Neural progenitor cell (in vitro differentiated cells): Measurements from ENCODE around the gene DTNB. TPM values are rescaled to one million over a fixed set of nuclear protein-coding genes. Genes with fewer than 3 reads are reported as not detected.

Source experiments
- DNase-seq: peaks from one replicate; pipeline ENCODE4 v3.0.0-alpha.2; 2016; ENCODE audit warnings: low spot score
- H2AFZ ChIP-seq: fragments of 200-600 bp; sonication (generic); replicated peaks from 2 replicates; pipeline ENCODE4 v1.6.1; 2016; ENCODE audit warnings: antibody characterized with exemption
- H3F3A ChIP-seq: fragments of 200-600 bp; sonication (generic); 2 replicates; pipeline ENCODE4 v1.6.1; 2016; ENCODE audit warnings: antibody characterized with exemption, low read depth
- H3K27ac ChIP-seq: fragments of 200-600 bp; sonication (generic); 2 replicates; pipeline ENCODE4 v1.5.1; 2016; ENCODE audit warnings: mild to moderate bottlenecking
- H3K27me3 ChIP-seq: fragments of 200-600 bp; sonication (generic); 2 replicates; pipeline ENCODE4 v1.6.1; 2016; ENCODE audit warnings: mild to moderate bottlenecking, moderate library complexity
- H3K36me3 ChIP-seq: fragments of 200-600 bp; sonication (generic); 2 replicates; pipeline ENCODE4 v1.5.1; 2016
- H3K4me1 ChIP-seq: fragments of 200-600 bp; sonication (generic); 2 replicates; pipeline ENCODE4 v1.6.1; 2016; ENCODE audit warnings: mixed run types
- H3K4me2 ChIP-seq: fragments of 200-600 bp; sonication (generic); 2 replicates; pipeline ENCODE4 v1.6.1; 2016
- H3K4me3 ChIP-seq: fragments of 200-600 bp; sonication (generic); 2 replicates; pipeline ENCODE4 v1.5.1; 2016
- H3K79me2 ChIP-seq: fragments of 200-600 bp; sonication (generic); 2 replicates; pipeline ENCODE4 v1.6.1; 2016; ENCODE audit warnings: low read depth
- H3K9ac ChIP-seq: fragments of 200-600 bp; sonication (generic); 2 replicates; pipeline ENCODE4 v1.6.1; 2016
- H3K9me3 ChIP-seq: fragments of 200-600 bp; sonication (generic); 2 replicates; pipeline ENCODE4 v1.5.1; 2016; ENCODE audit warnings: low read depth
- H4K20me1 ChIP-seq: fragments of 200-600 bp; sonication (generic); 2 replicates; pipeline ENCODE4 v1.6.1; 2016; ENCODE audit warnings: low read depth
- H3K27ac Mint-ChIP-seq: 3 replicates; pipeline ENCODE4 v1.8.0; 2021; ENCODE audit warnings: mixed read lengths
- H3K27me3 Mint-ChIP-seq: 2 replicates; pipeline ENCODE4 v1.8.0; 2022; ENCODE audit warnings: low read depth, mild to moderate bottlenecking, inconsistent platforms, moderate library complexity, mixed read lengths; ENCODE audit not compliant: insufficient read depth
- H3K36me3 Mint-ChIP-seq: 3 replicates; pipeline ENCODE4 v1.8.0; 2021; ENCODE audit warnings: mixed read lengths
- H3K4me1 Mint-ChIP-seq: 3 replicates; pipeline ENCODE4 v1.8.0; 2021; ENCODE audit warnings: mixed read lengths
- H3K4me3 Mint-ChIP-seq: 3 replicates; pipeline ENCODE4 v1.8.0; 2021; ENCODE audit warnings: mild to moderate bottlenecking, moderate library complexity, mixed read lengths
- H3K9me3 Mint-ChIP-seq: 3 replicates; pipeline ENCODE4 v1.8.0; 2020; ENCODE audit warnings: mixed read lengths
- EZH2 ChIP-seq: fragments of 200-600 bp; sonication (generic); IDR thresholded peaks from 2 replicates; pipeline ENCODE4 v1.6.1; 2017; ENCODE audit warnings: antibody characterized with exemption, mild to moderate bottlenecking, moderate library complexity
- EZH2phosphoT487 ChIP-seq: fragments of 200-600 bp; sonication (generic); IDR thresholded peaks from 2 replicates; pipeline ENCODE4 v1.6.1; 2017; ENCODE audit warnings: antibody characterized with exemption
- total RNA-seq: library from RNA; depleted of rRNA; stranded (reverse); fragments of >200 nt; gene quantifications from 2 replicates; pipeline ENCODE4 v1.2.3, GENCODE V29; 2015; ENCODE audit warnings: low replicate concordance
- TF ChIP-seq, protein P1 (sequence below): fragments of 200-600 bp; sonication (generic); IDR thresholded peaks from 2 replicates; pipeline ENCODE4 v1.5.1; 2017; ENCODE audit warnings: antibody characterized with exemption, mild to moderate bottlenecking

The DTNB gene
- total RNA-seq, 1 donor from 2014 or later: 27.1 TPM

DNA sequence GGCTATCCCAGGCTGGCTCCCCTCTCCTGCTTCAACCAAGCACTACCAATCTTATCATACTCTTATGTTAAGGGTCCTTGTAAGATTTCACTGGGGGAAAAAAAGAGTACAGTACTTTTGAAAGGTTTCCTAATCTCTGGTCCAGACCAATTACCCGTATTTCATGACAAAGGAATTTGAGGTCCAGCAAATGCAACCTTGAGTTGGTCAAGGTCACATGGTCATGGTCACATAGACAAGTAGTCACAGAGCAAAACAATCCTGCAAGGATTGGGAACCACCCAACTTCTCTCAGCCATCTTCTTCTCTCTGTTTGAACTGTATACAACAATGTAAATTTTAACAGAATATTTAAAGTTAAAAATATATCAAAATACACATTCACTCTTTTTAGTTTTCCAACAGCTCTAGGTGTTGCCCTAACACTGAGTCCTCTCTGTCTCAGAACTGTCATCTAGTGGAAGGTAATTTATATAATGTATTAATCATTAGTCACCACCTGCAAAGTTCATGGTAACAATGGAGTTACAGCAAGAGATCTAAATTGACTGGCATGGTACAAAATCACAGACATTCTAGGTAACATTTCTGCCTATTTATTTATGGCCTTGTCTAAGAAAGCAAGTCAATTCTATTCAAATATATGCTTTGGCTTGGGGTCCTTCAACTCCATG lies 21.5 kb downstream of the DTNB start:
- TF ChIP-seq, protein P1, sequence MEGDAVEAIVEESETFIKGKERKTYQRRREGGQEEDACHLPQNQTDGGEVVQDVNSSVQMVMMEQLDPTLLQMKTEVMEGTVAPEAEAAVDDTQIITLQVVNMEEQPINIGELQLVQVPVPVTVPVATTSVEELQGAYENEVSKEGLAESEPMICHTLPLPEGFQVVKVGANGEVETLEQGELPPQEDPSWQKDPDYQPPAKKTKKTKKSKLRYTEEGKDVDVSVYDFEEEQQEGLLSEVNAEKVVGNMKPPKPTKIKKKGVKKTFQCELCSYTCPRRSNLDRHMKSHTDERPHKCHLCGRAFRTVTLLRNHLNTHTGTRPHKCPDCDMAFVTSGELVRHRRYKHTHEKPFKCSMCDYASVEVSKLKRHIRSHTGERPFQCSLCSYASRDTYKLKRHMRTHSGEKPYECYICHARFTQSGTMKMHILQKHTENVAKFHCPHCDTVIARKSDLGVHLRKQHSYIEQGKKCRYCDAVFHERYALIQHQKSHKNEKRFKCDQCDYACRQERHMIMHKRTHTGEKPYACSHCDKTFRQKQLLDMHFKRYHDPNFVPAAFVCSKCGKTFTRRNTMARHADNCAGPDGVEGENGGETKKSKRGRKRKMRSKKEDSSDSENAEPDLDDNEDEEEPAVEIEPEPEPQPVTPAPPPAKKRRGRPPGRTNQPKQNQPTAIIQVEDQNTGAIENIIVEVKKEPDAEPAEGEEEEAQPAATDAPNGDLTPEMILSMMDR: no peak
- TF ChIP-seq EZH2 (no peak), EZH2phosphoT487 (no peak)
- Histone ChIP-seq H3K79me2 (peaks cover 33% of the 10 kb centered on the region), H3K27me3 (no peaks in the 10 kb centered on the region), H4K20me1 (peaks cover 14% of the 10 kb centered on the region), H3K36me3 (no peaks in the 10 kb centered on the region), H3K9ac (no peak overlapping the region), H3K4me3 (no peak overlapping the region), H3F3A (no peaks in the 10 kb centered on the region), H3K4me1 (no peaks in the 10 kb centered on the region), H3K27ac (no peak overlapping the region), H3K9me3 (no peaks in the 10 kb centered on the region), H2AFZ (no peak overlapping the region), H3K4me2 (no peak overlapping the region)
- H3K9me3 Mint-ChIP-seq: no peaks in the 10 kb centered on the region
- H3K27me3 Mint-ChIP-seq: no peaks in the 10 kb centered on the region
- no peak overlapping the region for H3K27ac Mint-ChIP-seq
- no peaks in the 10 kb centered on the region for H3K4me1 Mint-ChIP-seq
- H3K36me3 Mint-ChIP-seq: peaks cover 7% of the 10 kb centered on the region
- no peak overlapping the region for H3K4me3 Mint-ChIP-seq
- DNase-seq: no peak

DNA sequence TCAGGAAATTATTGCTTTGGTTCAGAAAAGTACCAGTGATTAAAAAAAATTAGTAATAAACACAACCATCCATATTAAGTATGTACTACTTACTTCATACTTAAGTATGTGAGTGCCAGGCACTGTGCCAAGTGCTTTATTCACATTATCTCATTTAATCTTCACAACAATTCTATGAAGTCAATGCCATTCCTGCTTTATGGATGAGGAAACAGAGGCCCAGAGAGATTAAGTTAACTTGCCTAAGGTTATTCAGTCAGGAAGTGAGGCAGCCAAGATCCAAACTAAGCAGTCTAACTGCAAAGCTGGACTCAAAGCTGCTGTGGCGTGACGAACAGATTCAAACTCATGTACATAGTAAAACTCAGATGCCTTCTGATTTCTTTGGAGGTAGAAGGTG lies 22.3 kb downstream of the DTNB start:
- Histone ChIP-seq H3K27ac (no peak overlapping the region), H3K9me3 (no peaks in the 10 kb centered on the region), H2AFZ (no peak overlapping the region), H3K36me3 (no peaks in the 10 kb centered on the region), H3K9ac (no peak overlapping the region), H4K20me1 (peaks cover 14% of the 10 kb centered on the region), H3K79me2 (peaks cover 25% of the 10 kb centered on the region), H3K27me3 (no peaks in the 10 kb centered on the region), H3K4me3 (no peak overlapping the region), H3K4me2 (no peak overlapping the region), H3K4me1 (no peaks in the 10 kb centered on the region), H3F3A (no peaks in the 10 kb centered on the region)
- H3K27ac Mint-ChIP-seq: no peak overlapping the region
- peaks cover 7% of the 10 kb centered on the region for H3K36me3 Mint-ChIP-seq
- no peak for DNase-seq
- no peaks in the 10 kb centered on the region for H3K27me3 Mint-ChIP-seq
- H3K4me3 Mint-ChIP-seq: no peak overlapping the region
- no peak for TF ChIP-seq EZH2phosphoT487
- TF ChIP-seq EZH2: no peak
- TF ChIP-seq, protein P1: no peak
- no peaks in the 10 kb centered on the region for H3K4me1 Mint-ChIP-seq
- H3K9me3 Mint-ChIP-seq: no peaks in the 10 kb centered on the region

DNA sequence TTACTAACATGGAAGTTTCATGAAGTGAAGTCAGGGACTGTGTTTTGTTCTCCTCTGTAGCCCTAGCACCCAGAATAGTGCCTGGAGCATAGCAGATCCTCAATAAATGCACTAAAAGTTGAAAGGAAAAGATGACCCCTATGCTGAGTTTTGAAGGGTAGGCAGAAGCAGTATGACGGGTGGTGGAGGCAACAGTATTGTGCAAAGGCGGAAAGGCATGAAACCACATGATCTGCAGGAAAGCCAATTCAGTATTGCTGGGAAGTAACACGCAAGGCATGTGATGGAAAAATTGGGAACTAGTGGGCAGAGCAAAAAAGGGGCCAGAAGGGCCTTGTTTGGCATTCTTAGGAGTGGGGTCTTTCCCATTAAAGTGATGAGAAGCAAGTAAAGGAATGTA lies 23.1 kb downstream of the DTNB start:
- Mint-ChIP-seq H3K4me1 (no peaks in the 10 kb centered on the region), H3K27ac (no peak overlapping the region), H3K27me3 (no peaks in the 10 kb centered on the region), H3K9me3 (no peaks in the 10 kb centered on the region), H3K4me3 (no peak overlapping the region), H3K36me3 (peaks cover 7% of the 10 kb centered on the region)
- Histone ChIP-seq H3K4me1 (no peaks in the 10 kb centered on the region), H4K20me1 (peaks cover 9% of the 10 kb centered on the region), H3K27me3 (no peaks in the 10 kb centered on the region), H3K4me2 (no peak overlapping the region), H3K4me3 (no peak overlapping the region), H3K9me3 (no peaks in the 10 kb centered on the region), H3K27ac (no peak overlapping the region), H3K9ac (no peak overlapping the region), H3F3A (no peaks in the 10 kb centered on the region), H3K79me2 (peaks cover 18% of the 10 kb centered on the region), H2AFZ (no peak overlapping the region), H3K36me3 (no peaks in the 10 kb centered on the region)
- no peak for DNase-seq
- TF ChIP-seq EZH2phosphoT487: no peak
- TF ChIP-seq, protein P1: no peak
- TF ChIP-seq EZH2: no peak
